ENCODE measurements around the gene HMGB2. TPM values are rescaled to one million over a fixed set of nuclear protein-coding genes. Genes with fewer than 3 reads are reported as not detected.

The HMGB2 gene
- total RNA-seq, 2 experiments from 2014 or later: 697 to 810 TPM

- POLR2A ChIA-PET: interaction anchor here (0.6 to 5.5 kb wide), 8 partner anchors 10 to 64 kb away, joined by 3 to 54 read pairs (median 9); partner anchors contain the start of gene HMGB2
- intact Hi-C loops (cut with micrococcal nuclease; ENCODE audit: unreplicated experiment): no loop called here
Observed at GRCh38 chr4:173345648-173346047, 11.5 kb upstream of the HMGB2 start.

GRCh38 chr4:173343832-173344397 lies 9.8 kb upstream of the HMGB2 start:
- no peak for TF ChIP-seq CTCF (conservative IDR thresholded peaks at IDR 0.05; ENCODE audit: low read length)
- no peak for TF ChIP-seq EZH2phosphoT487 (IDR thresholded peaks at IDR 0.05; ENCODE audit: borderline replicate concordance, low read depth, low read length)
- Histone ChIP-seq H3K9me2 (ENCODE audit: insufficient read depth, low read length) (no peaks in the 10 kb centered on the region), H4K20me1 (ENCODE audit: insufficient read depth, low read length) (no peaks in the 10 kb centered on the region), H3K4me2 (ENCODE audit: low read length) (no peak overlapping the region), H2AFZ (ENCODE audit: low read length) (no peak overlapping the region), H3K36me3 (ENCODE audit: insufficient read depth, low read length) (peaks cover 5% of the 10 kb centered on the region; the same call in 1 of the 2 replicates), H3K27ac (ENCODE audit: low read depth, low read length, poor library complexity, severe bottlenecking) (no peak overlapping the region), H3K79me2 (ENCODE audit: insufficient read depth, low read depth, low read length) (no peaks in the 10 kb centered on the region; the same call in 1 of the 2 replicates), H3K9me3 (ENCODE audit: low read length) (no peaks in the 10 kb centered on the region), H3K4me3 (ENCODE audit: low read depth, low read length, poor library complexity, severe bottlenecking) (no peak overlapping the region), H3K4me1 (ENCODE audit: insufficient read depth, low read length, poor library complexity, severe bottlenecking) (peaks cover 23% of the 10 kb centered on the region)
- BruUV-seq (replicated peaks): no TSS peak
- ChIA-PET CTCF (ENCODE audit: unreplicated experiment) (no interaction called here), POLR2A (interaction anchor here (4.8 to 5.5 kb wide), 2 partner anchors 8 to 12 kb away, joined by 25 to 54 read pairs; partner anchors contain the start of gene HMGB2)
- no peak for DNase-seq (ENCODE audit: low spot score)
- intact Hi-C loops (cut with micrococcal nuclease; ENCODE audit: unreplicated experiment): no loop called here

More at GRCh38 chr4:173345648-173346047, 11.5 kb upstream of the HMGB2 start:
- peaks cover 9% of the 10 kb centered on the region for H3K4me1 ChIP-seq (ENCODE audit: insufficient read depth, low read length, poor library complexity, severe bottlenecking)
- H3K79me2 ChIP-seq (ENCODE audit: insufficient read depth, low read depth, low read length): no peaks in the 10 kb centered on the region
- no peaks in the 10 kb centered on the region for H4K20me1 ChIP-seq (ENCODE audit: insufficient read depth, low read length)
- H3K9me3 ChIP-seq (ENCODE audit: low read length): no peaks in the 10 kb centered on the region
- no TSS peak for BruUV-seq (replicated peaks)
- no peak overlapping the region for H3K4me3 ChIP-seq (ENCODE audit: low read depth, low read length, poor library complexity, severe bottlenecking)
- no peak overlapping the region for H2AFZ ChIP-seq (ENCODE audit: low read length)
- no peak overlapping the region for H3K4me2 ChIP-seq (ENCODE audit: low read length)
- CTCF ChIA-PET (ENCODE audit: unreplicated experiment): interaction anchor here (1.0 to 1.1 kb wide), 3 partner anchors 9 to 82 kb away, joined by 3 read pairs; no protein-coding TSS in a partner anchor
- H3K27ac ChIP-seq (ENCODE audit: low read depth, low read length, poor library complexity, severe bottlenecking): no peak overlapping the region
- peaks cover 5% of the 10 kb centered on the region; the same call in 1 of the 2 replicates for H3K36me3 ChIP-seq (ENCODE audit: insufficient read depth, low read length)
- TF ChIP-seq EZH2phosphoT487 (IDR thresholded peaks at IDR 0.05; ENCODE audit: borderline replicate concordance, low read depth, low read length) (no peak), CTCF (conservative IDR thresholded peaks at IDR 0.05; ENCODE audit: low read length) (no peak)
- no peaks in the 10 kb centered on the region for H3K9me2 ChIP-seq (ENCODE audit: insufficient read depth, low read length)
- no peak for DNase-seq (ENCODE audit: low spot score)

GRCh38 chr4:173337463-173337862 lies 3.3 kb upstream of the HMGB2 start:
- TF ChIP-seq CTCF (conservative IDR thresholded peaks at IDR 0.05; ENCODE audit: low read length) (no peak), EZH2phosphoT487 (IDR thresholded peaks at IDR 0.05; ENCODE audit: borderline replicate concordance, low read depth, low read length) (no peak)
- Histone ChIP-seq H2AFZ (ENCODE audit: low read length) (no peak overlapping the region), H3K79me2 (ENCODE audit: insufficient read depth, low read depth, low read length) (peaks cover 44% of the 10 kb centered on the region), H3K4me1 (ENCODE audit: insufficient read depth, low read length, poor library complexity, severe bottlenecking) (peaks cover 46% of the 10 kb centered on the region), H3K36me3 (ENCODE audit: insufficient read depth, low read length) (peaks cover 16% of the 10 kb centered on the region), H4K20me1 (ENCODE audit: insufficient read depth, low read length) (peaks cover 9% of the 10 kb centered on the region; the same call in 1 of the 2 replicates), H3K27ac (ENCODE audit: low read depth, low read length, poor library complexity, severe bottlenecking) (no peak overlapping the region), H3K4me2 (ENCODE audit: low read length) (peak overlapping the region; percentile 94), H3K4me3 (ENCODE audit: low read depth, low read length, poor library complexity, severe bottlenecking) (no peak overlapping the region), H3K9me3 (ENCODE audit: low read length) (no peaks in the 10 kb centered on the region), H3K9me2 (ENCODE audit: insufficient read depth, low read length) (no peaks in the 10 kb centered on the region)
- intact Hi-C loops (cut with micrococcal nuclease; ENCODE audit: unreplicated experiment): no loop called here
- ChIA-PET POLR2A (interaction anchor here (0.7 to 14.1 kb wide), 7 partner anchors 8 to 208 kb away, joined by 3 to 336 read pairs (median 5); partner anchors contain the start of genes GALNT7 and SAP30), CTCF (ENCODE audit: unreplicated experiment) (no interaction called here)
- no peak for DNase-seq (ENCODE audit: low spot score)
- no TSS peak for BruUV-seq (replicated peaks)
